Panc1 (cell line): ENCODE data around the gene DIAPH3. TPM values are rescaled to one million over a fixed set of nuclear protein-coding genes. Genes with fewer than 3 reads are reported as not detected.

Source experiments
- ATAC-seq: fragments of 200-7000 bp; cut with Tn5 transposase; 2 replicates; pipeline ENCODE4 v1.9.1; 2020; ENCODE audit warnings: mild to moderate bottlenecking, moderate library complexity
- BruUV-seq: library from RNA; stranded (reverse); fragments of 400-500 nt; replicated peaks from 2 replicates; lab custom pipeline; 2021; lab: Mats Ljungman, UMichigan
- CTCF ChIA-PET: fragments of 300-600 bp; sonication (Branson Sonifier 250); formaldehyde crosslinking; loops from one replicate; lab custom pipeline; 2022; ENCODE audit warnings: antibody characterized with exemption; lab: Charles Lee
- POLR2A ChIA-PET: fragments of 300-600 bp; sonication (Branson Sonifier 250); formaldehyde crosslinking; loops from one replicate; lab custom pipeline; 2022; ENCODE audit warnings: antibody characterized with exemption; lab: Charles Lee
- DNase-seq: peaks from one replicate; pipeline ENCODE4 v3.0.0-alpha.2; 2010; ENCODE audit warnings: low read depth, low spot score
- H3K27ac ChIP-seq: 2 replicates; pipeline ENCODE4 v1.5.1; 2011; ENCODE audit warnings: mild to moderate bottlenecking, low read length, inconsistent platforms
- H3K27me3 ChIP-seq: fragments of 200-500 bp; sonication (Bioruptor generic); 2 replicates; pipeline ENCODE4 v1.6.0; 2014; ENCODE audit warnings: low read length, inconsistent platforms; ENCODE audit not compliant: control insufficient read depth, insufficient read depth
- H3K36me3 ChIP-seq: fragments of 200-500 bp; sonication (Bioruptor generic); 2 replicates; pipeline ENCODE4 v1.5.1; 2014; ENCODE audit warnings: inconsistent platforms, mild to moderate bottlenecking, low read length, moderate library complexity; ENCODE audit not compliant: control insufficient read depth, insufficient read depth
- H3K4me1 ChIP-seq: 2 replicates; pipeline ENCODE4 v1.5.1; 2011; ENCODE audit warnings: inconsistent platforms, mild to moderate bottlenecking, low read length, moderate library complexity; ENCODE audit not compliant: control insufficient read depth, insufficient read depth
- H3K4me3 ChIP-seq, 2 experiments: 2 replicates each; pipeline ENCODE4 v1.5.1; 2011 to 2012; ENCODE audit warnings: low read depth in 2 of 2, low read length in 2 of 2, mild to moderate bottlenecking in 2 of 2, inconsistent platforms in 1 of 2, moderate library complexity in 1 of 2
- H3K9me3 ChIP-seq: fragments of 200-500 bp; sonication (Bioruptor generic); 2 replicates; pipeline ENCODE4 v1.5.1; 2014; ENCODE audit warnings: low read depth, mild to moderate bottlenecking, inconsistent platforms, low read length, moderate library complexity; ENCODE audit not compliant: control insufficient read depth, insufficient read depth
- POLR2AphosphoS5 ChIP-seq: IDR thresholded peaks from 2 replicates; pipeline ENCODE4 v1.6.1; 2012; ENCODE audit warnings: mild to moderate bottlenecking, low read depth, low read length, moderate library complexity
- SIN3A ChIP-seq: IDR thresholded peaks from 2 replicates; pipeline ENCODE4 v1.6.1; 2012; ENCODE audit warnings: low read depth, mild to moderate bottlenecking, low read length, moderate library complexity, borderline replicate concordance; ENCODE audit not compliant: insufficient read depth
- TCF7L2 ChIP-seq: IDR thresholded peaks from 2 replicates; pipeline ENCODE4 v1.6.1; 2011; ENCODE audit warnings: mild to moderate bottlenecking, low read depth, low read length, inconsistent platforms
- in situ Hi-C: cut with HindIII; loops from 2 replicates; pipeline ENCODE4 v1.10.0; 2016; ENCODE audit warnings: low sequenced_read_pairs, low pct_unique_long_range_greater_than_20kb
- intact Hi-C: fragments of 100-400 bp; cut with micrococcal nuclease; formaldehyde crosslinking; loops from one replicate; pipeline ENCODE4 v1.10.0; 2022; ENCODE audit not compliant: unreplicated experiment
- total RNA-seq: library from RNA; stranded (reverse); gene quantifications from one replicate; pipeline ENCODE4 v1.2.1, GENCODE V29; 2021; ENCODE audit not compliant: unreplicated experiment
- TF ChIP-seq, protein P1 (sequence below), 2 experiments: IDR thresholded peaks; 2 replicates each; pipeline ENCODE4 v1.6.1; 2011 to 2012; ENCODE audit warnings: low read depth in 2 of 2, control low read depth in 1 of 2, low read length in 1 of 2, mild to moderate bottlenecking in 1 of 2, moderate library complexity in 1 of 2; ENCODE audit not compliant: insufficient read depth in 1 of 2
- TF ChIP-seq, protein P2 (sequence below): fragments of 450-650 bp; IDR thresholded peaks from 2 replicates; pipeline ENCODE4 v1.5.1; 2017; ENCODE audit warnings: mild to moderate bottlenecking

Gene DIAPH3
- total RNA-seq, 1 experiment from 2014 or later: 15.4 TPM

DNA sequence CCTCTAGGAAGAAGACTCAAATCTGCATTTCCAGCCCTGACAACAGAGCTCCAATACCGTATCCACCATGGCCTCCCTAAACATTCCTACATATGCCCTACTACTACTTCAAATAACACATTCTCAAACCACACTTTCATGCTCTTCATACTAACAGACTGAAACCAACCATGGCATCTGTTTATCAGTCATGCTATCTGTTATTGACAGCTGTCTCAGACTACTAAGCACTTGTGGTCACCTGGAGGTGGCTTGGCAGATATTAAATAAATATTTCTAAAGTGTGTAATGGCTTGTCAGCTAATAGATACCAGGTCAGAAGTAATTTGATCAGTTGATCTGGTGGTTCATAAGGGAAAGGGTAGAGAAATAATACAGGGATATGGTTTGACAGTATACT lies 489.1 kb downstream of the DIAPH3 start:
- no peak overlapping the region for H3K27ac ChIP-seq
- ChIA-PET POLR2A (no interaction called here), CTCF (no interaction called here)
- H3K4me3 ChIP-seq: no peak overlapping the region
- no TSS peak for BruUV-seq
- H3K4me1 ChIP-seq: no peaks in the 10 kb centered on the region
- no peaks in the 10 kb centered on the region for H3K36me3 ChIP-seq
- no peaks in the 10 kb centered on the region for H3K27me3 ChIP-seq
- intact Hi-C loops: loop anchor here (10.0 kb wide), 1 partner anchor 280 kb away; no protein-coding TSS in a partner anchor
- ATAC-seq: no peak
- TF ChIP-seq, protein P1, sequence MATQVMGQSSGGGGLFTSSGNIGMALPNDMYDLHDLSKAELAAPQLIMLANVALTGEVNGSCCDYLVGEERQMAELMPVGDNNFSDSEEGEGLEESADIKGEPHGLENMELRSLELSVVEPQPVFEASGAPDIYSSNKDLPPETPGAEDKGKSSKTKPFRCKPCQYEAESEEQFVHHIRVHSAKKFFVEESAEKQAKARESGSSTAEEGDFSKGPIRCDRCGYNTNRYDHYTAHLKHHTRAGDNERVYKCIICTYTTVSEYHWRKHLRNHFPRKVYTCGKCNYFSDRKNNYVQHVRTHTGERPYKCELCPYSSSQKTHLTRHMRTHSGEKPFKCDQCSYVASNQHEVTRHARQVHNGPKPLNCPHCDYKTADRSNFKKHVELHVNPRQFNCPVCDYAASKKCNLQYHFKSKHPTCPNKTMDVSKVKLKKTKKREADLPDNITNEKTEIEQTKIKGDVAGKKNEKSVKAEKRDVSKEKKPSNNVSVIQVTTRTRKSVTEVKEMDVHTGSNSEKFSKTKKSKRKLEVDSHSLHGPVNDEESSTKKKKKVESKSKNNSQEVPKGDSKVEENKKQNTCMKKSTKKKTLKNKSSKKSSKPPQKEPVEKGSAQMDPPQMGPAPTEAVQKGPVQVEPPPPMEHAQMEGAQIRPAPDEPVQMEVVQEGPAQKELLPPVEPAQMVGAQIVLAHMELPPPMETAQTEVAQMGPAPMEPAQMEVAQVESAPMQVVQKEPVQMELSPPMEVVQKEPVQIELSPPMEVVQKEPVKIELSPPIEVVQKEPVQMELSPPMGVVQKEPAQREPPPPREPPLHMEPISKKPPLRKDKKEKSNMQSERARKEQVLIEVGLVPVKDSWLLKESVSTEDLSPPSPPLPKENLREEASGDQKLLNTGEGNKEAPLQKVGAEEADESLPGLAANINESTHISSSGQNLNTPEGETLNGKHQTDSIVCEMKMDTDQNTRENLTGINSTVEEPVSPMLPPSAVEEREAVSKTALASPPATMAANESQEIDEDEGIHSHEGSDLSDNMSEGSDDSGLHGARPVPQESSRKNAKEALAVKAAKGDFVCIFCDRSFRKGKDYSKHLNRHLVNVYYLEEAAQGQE (IDR thresholded peaks at IDR 0.05; ENCODE audit: insufficient read depth in 1 of 2, low read depth in 2 of 2, low read length in 1 of 2): no peak
- TF ChIP-seq SIN3A (no peak), POLR2AphosphoS5 (no peak), TCF7L2 (no peak)
- TF ChIP-seq, protein P2, sequence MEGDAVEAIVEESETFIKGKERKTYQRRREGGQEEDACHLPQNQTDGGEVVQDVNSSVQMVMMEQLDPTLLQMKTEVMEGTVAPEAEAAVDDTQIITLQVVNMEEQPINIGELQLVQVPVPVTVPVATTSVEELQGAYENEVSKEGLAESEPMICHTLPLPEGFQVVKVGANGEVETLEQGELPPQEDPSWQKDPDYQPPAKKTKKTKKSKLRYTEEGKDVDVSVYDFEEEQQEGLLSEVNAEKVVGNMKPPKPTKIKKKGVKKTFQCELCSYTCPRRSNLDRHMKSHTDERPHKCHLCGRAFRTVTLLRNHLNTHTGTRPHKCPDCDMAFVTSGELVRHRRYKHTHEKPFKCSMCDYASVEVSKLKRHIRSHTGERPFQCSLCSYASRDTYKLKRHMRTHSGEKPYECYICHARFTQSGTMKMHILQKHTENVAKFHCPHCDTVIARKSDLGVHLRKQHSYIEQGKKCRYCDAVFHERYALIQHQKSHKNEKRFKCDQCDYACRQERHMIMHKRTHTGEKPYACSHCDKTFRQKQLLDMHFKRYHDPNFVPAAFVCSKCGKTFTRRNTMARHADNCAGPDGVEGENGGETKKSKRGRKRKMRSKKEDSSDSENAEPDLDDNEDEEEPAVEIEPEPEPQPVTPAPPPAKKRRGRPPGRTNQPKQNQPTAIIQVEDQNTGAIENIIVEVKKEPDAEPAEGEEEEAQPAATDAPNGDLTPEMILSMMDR: no peak
- no peak for DNase-seq
- H3K9me3 ChIP-seq: no peaks in the 10 kb centered on the region
- in situ Hi-C loops: no loop called here

DNA sequence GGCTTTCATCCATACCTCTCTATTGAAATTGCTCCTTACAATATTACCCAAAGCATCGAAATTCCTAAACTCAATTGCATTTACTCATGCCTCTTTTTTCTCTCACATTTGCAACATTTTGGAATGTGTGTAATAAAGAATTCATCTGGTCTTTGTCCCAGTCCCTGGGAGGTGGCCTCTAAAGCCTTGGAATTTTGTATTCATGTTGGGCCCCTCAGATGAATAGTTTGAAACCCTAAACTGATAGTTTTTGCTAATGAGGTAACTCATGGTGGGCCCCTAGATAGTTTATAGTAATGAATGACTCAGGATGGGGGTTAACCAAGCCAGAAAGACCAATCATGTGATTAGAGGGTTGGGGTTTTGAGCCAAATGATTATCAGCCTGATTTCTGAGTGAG lies 490.4 kb downstream of the DIAPH3 start:
- Histone ChIP-seq H3K4me1 (no peaks in the 10 kb centered on the region), H3K27ac (no peak overlapping the region), H3K36me3 (no peaks in the 10 kb centered on the region), H3K4me3 (no peak overlapping the region), H3K9me3 (no peaks in the 10 kb centered on the region), H3K27me3 (no peaks in the 10 kb centered on the region)
- in situ Hi-C loops (no loop called here), intact Hi-C loops (loop anchor here (10.0 kb wide), 1 partner anchor 278 kb away; no protein-coding TSS in a partner anchor)
- no peak for TF ChIP-seq POLR2AphosphoS5
- TF ChIP-seq, protein P1 (IDR thresholded peaks at IDR 0.05; ENCODE audit: insufficient read depth in 1 of 2, low read depth in 2 of 2, low read length in 1 of 2): no peak
- no peak for TF ChIP-seq SIN3A
- TF ChIP-seq TCF7L2: no peak
- TF ChIP-seq, protein P2: no peak
- DNase-seq (no peak), ATAC-seq (no peak)
- ChIA-PET POLR2A (no interaction called here), CTCF (no interaction called here)
- BruUV-seq: no TSS peak
